HCT116 (cell line): Measurements from ENCODE around the gene SIL1. TPM values are rescaled to one million over a fixed set of nuclear protein-coding genes. Genes with fewer than 3 reads are reported as not detected.

Experiments
- ATAC-seq: fragments of 200-7000 bp; cut with Tn5 transposase; 2 replicates; pipeline ENCODE4 v1.9.1; 2020; ENCODE audit warnings: mild to moderate bottlenecking, moderate library complexity
- BruUV-seq: library from RNA; stranded (reverse); fragments of 400-500 nt; replicated peaks from 2 replicates; lab custom pipeline; 2021; lab: Mats Ljungman, UMichigan
- CTCF ChIA-PET: fragments of 300-600 bp; sonication (Branson Sonifier 250); formaldehyde crosslinking; loops from one replicate; lab custom pipeline; 2021; ENCODE audit warnings: antibody characterized with exemption; lab: Charles Lee
- POLR2A ChIA-PET: fragments of 300-600, 350-600 bp; sonication (Branson Sonifier 250); formaldehyde crosslinking; loops from one replicate; lab custom pipeline; 2021; ENCODE audit warnings: antibody characterized with exemption; lab: Charles Lee
- RAD21 ChIA-PET, 2 experiments: fragments of 300-600 bp; sonication (Branson Sonifier 250); formaldehyde crosslinking; loops; one replicate each; lab custom pipeline; 2023; ENCODE audit warnings: low total read pairs in 2 of 2; ENCODE audit not compliant: uncharacterized antibody in 2 of 2, unreplicated experiment in 2 of 2, low non-redundant PET in 1 of 2; lab: Charles Lee
- DNase-seq: peaks from one replicate; pipeline ENCODE4 v3.0.0-alpha.2; 2010; ENCODE audit warnings: low read depth, low spot score
- H2AFZ ChIP-seq: fragments of 200-600 bp; shearing (Covaris generic), sonication (generic); 2 replicates; pipeline ENCODE4 v1.6.1; 2017; ENCODE audit warnings: low read depth, mixed run types, mixed read lengths, antibody characterized with exemption, low read length; ENCODE audit not compliant: poor library complexity, severe bottlenecking
- H3K27ac ChIP-seq: 2 replicates; pipeline ENCODE4 v1.5.1; 2012; ENCODE audit warnings: low read depth, low read length
- H3K27me3 ChIP-seq: fragments of 200-600 bp; sonication (generic); 2 replicates; pipeline ENCODE4 v1.6.1; 2016; ENCODE audit warnings: mixed run types, low read length, mixed read lengths; ENCODE audit not compliant: insufficient read depth
- H3K36me3 ChIP-seq, 2 experiments: fragments of 200-500 bp in 1 of 2; fragments of 200-600 bp in 1 of 2; sonication (Bioruptor generic) in 1 of 2; sonication (generic) in 1 of 2; 2 replicates each; pipeline versions ENCODE4 v1.5.1 to v1.6.1; 2014 to 2016; ENCODE audit warnings: low read length in 2 of 2, inconsistent platforms in 1 of 2, mixed read lengths in 1 of 2, mixed run types in 1 of 2; ENCODE audit not compliant: insufficient read depth in 2 of 2, control insufficient read depth in 1 of 2
- H3K4me1 ChIP-seq, 2 experiments: fragments of 200-600 bp in 1 of 2; sonication (generic) in 1 of 2; 2 replicates each; pipeline versions ENCODE4 v1.5.1 to v1.6.1; 2012 to 2017; ENCODE audit warnings: low read length in 2 of 2, inconsistent platforms in 1 of 2, mild to moderate bottlenecking in 1 of 2, mixed read lengths in 1 of 2, mixed run types in 1 of 2, moderate library complexity in 1 of 2; ENCODE audit not compliant: insufficient read depth in 2 of 2, control insufficient read depth in 1 of 2
- H3K4me2 ChIP-seq: fragments of 200-600 bp; sonication (generic); 2 replicates; pipeline ENCODE4 v1.6.1; 2017; ENCODE audit warnings: mixed run types, low read length, mixed read lengths
- H3K4me3 ChIP-seq, 2 experiments: fragments of 200-600 bp in 1 of 2; sonication (generic) in 1 of 2; replicated peaks in 1 of 2; 2 replicates each; pipeline ENCODE4 v1.5.1; 2011 to 2016; ENCODE audit warnings: low read length in 2 of 2, control low read depth in 1 of 2, low read depth in 1 of 2, mild to moderate bottlenecking in 1 of 2, mixed read lengths in 1 of 2, mixed run types in 1 of 2
- H3K79me2 ChIP-seq: fragments of 200-600 bp; sonication (generic); 2 replicates; pipeline ENCODE4 v1.6.1; 2017; ENCODE audit warnings: mild to moderate bottlenecking, mixed run types, low read length, moderate library complexity, mixed read lengths; ENCODE audit not compliant: insufficient read depth
- H3K9ac ChIP-seq: fragments of 200-600 bp; sonication (generic); 2 replicates; pipeline ENCODE4 v1.6.1; 2016; ENCODE audit warnings: low read length, mixed read lengths
- H3K9me2 ChIP-seq: fragments of 200-600 bp; sonication (generic), shearing (Covaris generic); 2 replicates; pipeline ENCODE4 v1.6.1; 2017; ENCODE audit warnings: mixed run types, mild to moderate bottlenecking, moderate library complexity; ENCODE audit not compliant: insufficient read depth
- H3K9me3 ChIP-seq, 2 experiments: fragments of 200-500 bp in 1 of 2; fragments of 200-600 bp in 1 of 2; sonication (Bioruptor generic) in 1 of 2; sonication (generic) in 1 of 2; 2 replicates each; pipeline ENCODE4 v1.6.1; 2014 to 2017; ENCODE audit warnings: low read length in 2 of 2, mixed read lengths in 2 of 2, inconsistent platforms in 1 of 2, low read depth in 1 of 2, mild to moderate bottlenecking in 1 of 2, mixed run types in 1 of 2, moderate library complexity in 1 of 2; ENCODE audit not compliant: control insufficient read depth in 1 of 2, insufficient read depth in 1 of 2
- H4K20me1 ChIP-seq: fragments of 200-600 bp; sonication (generic), shearing (Covaris generic); 2 replicates; pipeline ENCODE4 v1.6.1; 2017; ENCODE audit warnings: mixed run types, mild to moderate bottlenecking, moderate library complexity; ENCODE audit not compliant: insufficient read depth
- CEBPB ChIP-seq: IDR thresholded peaks from 2 replicates; pipeline ENCODE4 v1.6.1; 2012; ENCODE audit warnings: low read depth
- EGR1 ChIP-seq: IDR thresholded peaks from 2 replicates; pipeline ENCODE4 v1.6.1; 2012; ENCODE audit warnings: low read depth
- ELF1 ChIP-seq: IDR thresholded peaks from 2 replicates; pipeline ENCODE4 v1.6.1; 2012; ENCODE audit warnings: low read depth, borderline replicate concordance
- EZH2 ChIP-seq: fragments of 200-600 bp; sonication (generic); IDR thresholded peaks from 2 replicates; pipeline ENCODE4 v1.6.1; 2017; ENCODE audit warnings: antibody characterized with exemption, mixed run types
- POLR2AphosphoS5 ChIP-seq: IDR thresholded peaks from 2 replicates; pipeline ENCODE4 v1.6.1; 2011; ENCODE audit warnings: mild to moderate bottlenecking, low read depth, low read length, moderate library complexity
- RAD21 ChIP-seq: IDR thresholded peaks from 2 replicates; pipeline ENCODE4 v1.6.1; 2012; ENCODE audit warnings: low read depth, mild to moderate bottlenecking
- SIN3A ChIP-seq: IDR thresholded peaks from 2 replicates; pipeline ENCODE4 v1.6.1; 2012; ENCODE audit warnings: low read depth
- SRF ChIP-seq: IDR thresholded peaks from 2 replicates; pipeline ENCODE4 v1.6.1; 2012; ENCODE audit warnings: low read depth
- TCF7L2 ChIP-seq: IDR thresholded peaks from 2 replicates; pipeline ENCODE4 v1.7.0; 2011; ENCODE audit warnings: borderline replicate concordance, inconsistent platforms; ENCODE audit not compliant: insufficient read depth, insufficient read length; ENCODE audit errors: extremely low read depth
- ZFX ChIP-seq: fragments of 450-650 bp; IDR thresholded peaks from 2 replicates; pipeline ENCODE4 v1.6.1; 2017
- intact Hi-C: fragments of 100-400 bp; cut with micrococcal nuclease; formaldehyde crosslinking; loops from 2 replicates; pipeline ENCODE4 v1.10.0; 2022
- total RNA-seq: library from RNA; stranded (reverse); gene quantifications from one replicate; pipeline ENCODE4 v1.2.1, GENCODE V29; 2021; ENCODE audit not compliant: unreplicated experiment
- TF ChIP-seq, protein P1 (sequence below): IDR thresholded peaks from 2 replicates; pipeline ENCODE4 v1.6.1; 2012; ENCODE audit warnings: low read depth
- TF ChIP-seq, protein P2 (sequence below), 3 experiments: fragments of 200-600 bp in 1 of 3; sonication (generic) in 1 of 3; IDR thresholded peaks in 2 of 3; conservative IDR thresholded peaks in 1 of 3; 2 replicates each; pipeline ENCODE4 v1.5.1; 2012 to 2017; ENCODE audit warnings: low read depth in 2 of 3, low read length in 2 of 3, antibody characterized with exemption in 1 of 3, borderline replicate concordance in 1 of 3, control low read depth in 1 of 3, mild to moderate bottlenecking in 1 of 3, mixed read lengths in 1 of 3, mixed run types in 1 of 3, moderate library complexity in 1 of 3; ENCODE audit not compliant: insufficient read depth in 1 of 3
- TF ChIP-seq, protein P3 (sequence below): IDR thresholded peaks from 2 replicates; pipeline ENCODE4 v1.6.1; 2012

Gene SIL1
- total RNA-seq, 1 experiment from 2014 or later, result 34.0 TPM

DNA sequence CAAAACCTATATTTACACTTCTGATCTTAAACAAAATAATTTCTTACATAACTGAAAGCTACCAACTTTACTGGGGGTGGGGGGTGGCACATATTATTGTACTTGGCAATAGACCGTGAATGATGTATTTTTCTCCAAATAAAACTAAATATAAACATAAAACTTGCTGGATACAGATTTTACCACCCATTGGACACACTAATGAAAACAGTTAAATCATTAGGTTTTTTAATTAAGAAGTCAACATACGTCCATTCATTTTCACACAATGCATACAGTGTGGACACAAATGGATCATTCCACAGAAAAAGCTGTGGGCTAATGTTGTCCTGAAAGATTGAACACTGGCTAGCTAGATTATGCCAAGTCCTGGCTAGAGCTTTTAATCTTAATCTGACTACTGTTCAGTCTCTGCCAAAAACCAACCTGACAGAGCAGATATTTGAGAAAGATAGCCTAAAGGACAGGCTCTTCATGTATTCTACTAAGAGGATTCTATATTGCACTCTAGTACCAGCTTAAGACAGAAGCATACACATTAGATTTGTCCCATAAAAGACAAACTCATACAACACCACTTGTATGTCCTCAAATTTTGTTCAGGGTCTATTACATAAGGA is 118.1 kb downstream of the SIL1 start (continued):
- TF ChIP-seq, protein P1, sequence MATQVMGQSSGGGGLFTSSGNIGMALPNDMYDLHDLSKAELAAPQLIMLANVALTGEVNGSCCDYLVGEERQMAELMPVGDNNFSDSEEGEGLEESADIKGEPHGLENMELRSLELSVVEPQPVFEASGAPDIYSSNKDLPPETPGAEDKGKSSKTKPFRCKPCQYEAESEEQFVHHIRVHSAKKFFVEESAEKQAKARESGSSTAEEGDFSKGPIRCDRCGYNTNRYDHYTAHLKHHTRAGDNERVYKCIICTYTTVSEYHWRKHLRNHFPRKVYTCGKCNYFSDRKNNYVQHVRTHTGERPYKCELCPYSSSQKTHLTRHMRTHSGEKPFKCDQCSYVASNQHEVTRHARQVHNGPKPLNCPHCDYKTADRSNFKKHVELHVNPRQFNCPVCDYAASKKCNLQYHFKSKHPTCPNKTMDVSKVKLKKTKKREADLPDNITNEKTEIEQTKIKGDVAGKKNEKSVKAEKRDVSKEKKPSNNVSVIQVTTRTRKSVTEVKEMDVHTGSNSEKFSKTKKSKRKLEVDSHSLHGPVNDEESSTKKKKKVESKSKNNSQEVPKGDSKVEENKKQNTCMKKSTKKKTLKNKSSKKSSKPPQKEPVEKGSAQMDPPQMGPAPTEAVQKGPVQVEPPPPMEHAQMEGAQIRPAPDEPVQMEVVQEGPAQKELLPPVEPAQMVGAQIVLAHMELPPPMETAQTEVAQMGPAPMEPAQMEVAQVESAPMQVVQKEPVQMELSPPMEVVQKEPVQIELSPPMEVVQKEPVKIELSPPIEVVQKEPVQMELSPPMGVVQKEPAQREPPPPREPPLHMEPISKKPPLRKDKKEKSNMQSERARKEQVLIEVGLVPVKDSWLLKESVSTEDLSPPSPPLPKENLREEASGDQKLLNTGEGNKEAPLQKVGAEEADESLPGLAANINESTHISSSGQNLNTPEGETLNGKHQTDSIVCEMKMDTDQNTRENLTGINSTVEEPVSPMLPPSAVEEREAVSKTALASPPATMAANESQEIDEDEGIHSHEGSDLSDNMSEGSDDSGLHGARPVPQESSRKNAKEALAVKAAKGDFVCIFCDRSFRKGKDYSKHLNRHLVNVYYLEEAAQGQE, result no peak
- TF ChIP-seq SIN3A, result no peak
- TF ChIP-seq, all 23 proteins: peak for 0

DNA sequence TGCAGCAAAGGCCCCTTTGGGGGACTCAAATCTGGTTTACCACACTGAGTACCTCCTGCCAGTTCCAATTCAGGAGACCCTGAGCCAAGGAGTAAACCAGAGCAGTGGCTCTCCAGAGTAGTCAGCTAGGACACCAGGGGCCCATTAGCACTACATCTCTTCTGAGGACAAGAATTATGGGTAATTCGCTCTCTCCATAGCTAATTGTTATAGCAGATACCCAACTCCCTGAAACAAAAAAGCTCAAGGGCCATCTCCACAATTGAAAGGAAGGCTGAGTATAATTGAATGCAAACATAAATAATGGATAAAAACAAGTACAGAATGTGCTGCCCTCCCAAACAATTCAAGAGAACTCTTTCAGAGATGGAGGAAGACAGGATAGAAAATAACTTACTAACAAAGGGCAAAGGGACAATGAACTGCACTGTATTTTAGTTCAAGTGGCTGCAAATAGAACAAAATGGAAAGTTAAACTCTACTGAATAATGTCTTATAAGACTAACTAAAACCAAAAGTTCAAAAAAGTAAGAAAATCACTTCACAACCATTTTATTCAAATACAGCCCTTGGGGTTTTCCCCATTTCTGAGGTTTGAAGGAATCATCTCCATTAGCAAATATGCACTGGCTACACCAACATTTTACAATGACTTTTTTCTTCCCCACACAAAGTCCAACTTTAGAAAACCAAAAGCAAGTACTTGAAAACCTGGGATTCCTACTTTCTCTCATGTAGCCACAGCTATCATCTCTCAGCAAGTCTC is 118.8 kb downstream of the SIL1 start:
- Histone ChIP-seq H3K27ac (no peak overlapping the region), H3K9me3 (no peaks in the 10 kb centered on the region), H3K4me3 (no peak overlapping the region), H3K4me2 (no peak overlapping the region), H3K36me3 (no peaks in the 10 kb centered on the region), H3K9me2 (no peaks in the 10 kb centered on the region), H4K20me1 (no peaks in the 10 kb centered on the region), H3K9ac (no peak overlapping the region)
- ChIA-PET RAD21 (no interaction called here), CTCF (no interaction called here)
- ATAC-seq (no peak), DNase-seq (no peak)
- TF ChIP-seq TCF7L2 (no peak), ZFX (no peak), EGR1 (no peak), SRF (no peak), CEBPB (no peak), EZH2 (no peak), RAD21 (no peak), ELF1 (no peak), POLR2AphosphoS5 (no peak)
- TF ChIP-seq, protein P2, sequence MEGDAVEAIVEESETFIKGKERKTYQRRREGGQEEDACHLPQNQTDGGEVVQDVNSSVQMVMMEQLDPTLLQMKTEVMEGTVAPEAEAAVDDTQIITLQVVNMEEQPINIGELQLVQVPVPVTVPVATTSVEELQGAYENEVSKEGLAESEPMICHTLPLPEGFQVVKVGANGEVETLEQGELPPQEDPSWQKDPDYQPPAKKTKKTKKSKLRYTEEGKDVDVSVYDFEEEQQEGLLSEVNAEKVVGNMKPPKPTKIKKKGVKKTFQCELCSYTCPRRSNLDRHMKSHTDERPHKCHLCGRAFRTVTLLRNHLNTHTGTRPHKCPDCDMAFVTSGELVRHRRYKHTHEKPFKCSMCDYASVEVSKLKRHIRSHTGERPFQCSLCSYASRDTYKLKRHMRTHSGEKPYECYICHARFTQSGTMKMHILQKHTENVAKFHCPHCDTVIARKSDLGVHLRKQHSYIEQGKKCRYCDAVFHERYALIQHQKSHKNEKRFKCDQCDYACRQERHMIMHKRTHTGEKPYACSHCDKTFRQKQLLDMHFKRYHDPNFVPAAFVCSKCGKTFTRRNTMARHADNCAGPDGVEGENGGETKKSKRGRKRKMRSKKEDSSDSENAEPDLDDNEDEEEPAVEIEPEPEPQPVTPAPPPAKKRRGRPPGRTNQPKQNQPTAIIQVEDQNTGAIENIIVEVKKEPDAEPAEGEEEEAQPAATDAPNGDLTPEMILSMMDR (IDR thresholded peaks at IDR 0.05 in 2 of 3, conservative IDR thresholded peaks at IDR 0.05 in 1 of 3; ENCODE audit: borderline replicate concordance in 1 of 3, insufficient read depth in 1 of 3, low read depth in 2 of 3, low read length in 2 of 3), result no peak
- TF ChIP-seq, protein P3, sequence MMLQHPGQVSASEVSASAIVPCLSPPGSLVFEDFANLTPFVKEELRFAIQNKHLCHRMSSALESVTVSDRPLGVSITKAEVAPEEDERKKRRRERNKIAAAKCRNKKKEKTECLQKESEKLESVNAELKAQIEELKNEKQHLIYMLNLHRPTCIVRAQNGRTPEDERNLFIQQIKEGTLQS, result no peak
- TF ChIP-seq, all 23 proteins: peak for 0
- Histone ChIP-seq H3K27me3 (no peaks in the 10 kb centered on the region), H2AFZ (no peak overlapping the region), H3K4me1 (no peaks in the 10 kb centered on the region), H3K79me2 (no peaks in the 10 kb centered on the region)
- POLR2A ChIA-PET, result no interaction called here
- intact Hi-C loops, result no loop called here
- no TSS peak for BruUV-seq
